K562 (cell line): ENCODE data around the gene ITPR3. TPM values are rescaled to one million over a fixed set of nuclear protein-coding genes. Genes with fewer than 3 reads are reported as not detected.

Source experiments
- BRF1 ChIP-seq: IDR thresholded peaks from 3 replicates; pipeline ENCODE4 v1.6.1; 2011; ENCODE audit warnings: borderline replicate concordance, mild to moderate bottlenecking; ENCODE audit not compliant: insufficient read length; ENCODE audit errors: extremely low read depth
- CHD4 ChIP-seq: fragments of 200-600 bp; sonication (generic); IDR thresholded peaks from 3 replicates; pipeline ENCODE4 v1.6.1; 2012; ENCODE audit warnings: low read depth, mild to moderate bottlenecking, mixed read lengths, low read length, inconsistent platforms; ENCODE audit not compliant: insufficient read depth, insufficient replicate concordance, poor library complexity, severe bottlenecking
- HCFC1 ChIP-seq: IDR thresholded peaks from 2 replicates; pipeline ENCODE4 v1.6.1; 2012; ENCODE audit warnings: low read depth, low read length, improper control_type of control experiment
- MAZ ChIP-seq, 2 experiments: fragments of 450-650 bp in 1 of 2; sonication (generic) in 1 of 2; formaldehyde crosslinking; IDR thresholded peaks in 1 of 2; conservative IDR thresholded peaks in 1 of 2; 2 replicates each; pipeline versions ENCODE4 v1.4.0 to v1.5.0; 2020; ENCODE audit warnings: mild to moderate bottlenecking in 1 of 2, missing genetic modification reagents in 1 of 2
- MYC ChIP-seq, 2 experiments: fragments of 250-450 bp in 1 of 2; sonication (Bioruptor Pico) in 1 of 2; IDR thresholded peaks; 2 replicates each; pipeline versions ENCODE4 v1.5.1 to v1.6.1; 2012 to 2021; ENCODE audit warnings: low read depth in 2 of 2, borderline replicate concordance in 1 of 2, improper control_type of control experiment in 1 of 2, low read length in 1 of 2, mild to moderate bottlenecking in 1 of 2, moderate library complexity in 1 of 2
- NEUROD1 ChIP-seq: fragments of 150-350 bp; IDR thresholded peaks from 2 replicates; pipeline ENCODE4 v1.6.1; 2014; ENCODE audit warnings: borderline replicate concordance, low read length, low read depth; ENCODE audit not compliant: partially characterized antibody
- NRF1 ChIP-seq, 2 experiments: fragments of 450-650 bp; IDR thresholded peaks in 1 of 2; conservative IDR thresholded peaks in 1 of 2; 2 replicates each; pipeline ENCODE4 v1.6.1; 2014; ENCODE audit warnings: mild to moderate bottlenecking in 2 of 2
- RAD21 ChIP-seq, 2 experiments: fragments of 250-450 bp in 1 of 2; fragments of 450-650 bp in 1 of 2; sonication (Bioruptor Pico) in 1 of 2; formaldehyde crosslinking in 1 of 2; IDR thresholded peaks in 1 of 2; conservative IDR thresholded peaks in 1 of 2; 2 replicates each; pipeline versions ENCODE4 v1.4.0 to v1.8.0; 2020 to 2022; ENCODE audit warnings: mild to moderate bottlenecking in 2 of 2, moderate library complexity in 1 of 2
- SRSF1 ChIP-seq: fragments of 200-400 bp; formaldehyde crosslinking; IDR thresholded peaks from 2 replicates; pipeline ENCODE4 v1.6.1; 2017; ENCODE audit warnings: mild to moderate bottlenecking, low read depth, low read length, moderate library complexity
- TAF15 ChIP-seq: fragments of 200-400 bp; formaldehyde crosslinking; IDR thresholded peaks from 2 replicates; pipeline ENCODE4 v1.6.1; 2017; ENCODE audit warnings: mild to moderate bottlenecking, low read depth, low read length, moderate library complexity
- TBP ChIP-seq: optimal IDR thresholded peaks from 2 replicates; pipeline ENCODE3; 2011; ENCODE audit warnings: low read depth, low read length, improper control_type of control experiment
- TGIF2 ChIP-seq: sonication (generic); formaldehyde crosslinking; IDR thresholded peaks from 2 replicates; pipeline ENCODE4 v1.8.1; 2022; ENCODE audit warnings: mild to moderate bottlenecking, missing genetic modification reagents, moderate library complexity
- ZBTB17 ChIP-seq: fragments of 450-650 bp; formaldehyde crosslinking; IDR thresholded peaks from 2 replicates; pipeline ENCODE4 v1.4.0; 2020; ENCODE audit warnings: mild to moderate bottlenecking
- ZNF282 ChIP-seq: sonication (generic); formaldehyde crosslinking; IDR thresholded peaks from 2 replicates; pipeline ENCODE4 v1.8.1; 2023; ENCODE audit warnings: missing genetic modification reagents
- polyA plus RNA-seq, 8 experiments: library from polyadenylated mRNA; depleted of rRNA in 4 of 8; stranded (reverse) in 5 of 8; unstranded in 3 of 8; fragments of >200 nt; fragmentation: Nextera tagmentation in 2 of 8; fragmentation: Illumina TruSeq in 1 of 8; extraction: Ambion mirVana in 2 of 8; extraction: Trizol in 1 of 8; gene quantifications; 2 replicates each; pipeline versions ENCODE4 v1.2.1 to v1.2.3, GENCODE V29; 2011 to 2014; ENCODE audit warnings: inconsistent platforms in 1 of 8, missing spikeins in 1 of 8
- total RNA-seq, 7 experiments: library from RNA; depleted of rRNA in 6 of 7; stranded (reverse); fragments of >200 nt in 6 of 7; fragmentation: Illumina TruSeq in 2 of 7; extraction: Trizol in 2 of 7; gene quantifications; 2 replicates each; pipeline versions ENCODE4 v1.2.1 to v1.2.3, GENCODE V29; 2011 to 2021; ENCODE audit warnings: low replicate concordance in 1 of 7
- TF ChIP-seq, protein P1 (sequence below): sonication (generic); formaldehyde crosslinking; IDR thresholded peaks from 2 replicates; pipeline ENCODE4 v1.8.1; 2023; ENCODE audit warnings: mild to moderate bottlenecking, missing genetic modification reagents
- TF ChIP-seq, protein P2 (sequence below): fragments of 250-450 bp; sonication (Bioruptor Pico); IDR thresholded peaks from 2 replicates; pipeline ENCODE4 v1.5.0; 2020; ENCODE audit warnings: mild to moderate bottlenecking
- TF ChIP-seq, protein P3 (sequence below): fragments of 250-450 bp; sonication (Bioruptor Pico); IDR thresholded peaks from 2 replicates; pipeline ENCODE4 v1.5.0; 2021; ENCODE audit warnings: mild to moderate bottlenecking, moderate library complexity
- TF ChIP-seq, protein P4 (sequence below): fragments of 450-650 bp; formaldehyde crosslinking; conservative IDR thresholded peaks from 2 replicates; pipeline ENCODE4 v1.4.0; 2022; ENCODE audit warnings: mild to moderate bottlenecking, missing genetic modification characterization

The ITPR3 gene
- total and polyA plus RNA-seq, 9 of the 15 experiments (the other 6 are each of a cell fraction or from before 2014, with no cell fraction given), result 0.39 to 35.7 (median 13.2) TPM

DNA sequence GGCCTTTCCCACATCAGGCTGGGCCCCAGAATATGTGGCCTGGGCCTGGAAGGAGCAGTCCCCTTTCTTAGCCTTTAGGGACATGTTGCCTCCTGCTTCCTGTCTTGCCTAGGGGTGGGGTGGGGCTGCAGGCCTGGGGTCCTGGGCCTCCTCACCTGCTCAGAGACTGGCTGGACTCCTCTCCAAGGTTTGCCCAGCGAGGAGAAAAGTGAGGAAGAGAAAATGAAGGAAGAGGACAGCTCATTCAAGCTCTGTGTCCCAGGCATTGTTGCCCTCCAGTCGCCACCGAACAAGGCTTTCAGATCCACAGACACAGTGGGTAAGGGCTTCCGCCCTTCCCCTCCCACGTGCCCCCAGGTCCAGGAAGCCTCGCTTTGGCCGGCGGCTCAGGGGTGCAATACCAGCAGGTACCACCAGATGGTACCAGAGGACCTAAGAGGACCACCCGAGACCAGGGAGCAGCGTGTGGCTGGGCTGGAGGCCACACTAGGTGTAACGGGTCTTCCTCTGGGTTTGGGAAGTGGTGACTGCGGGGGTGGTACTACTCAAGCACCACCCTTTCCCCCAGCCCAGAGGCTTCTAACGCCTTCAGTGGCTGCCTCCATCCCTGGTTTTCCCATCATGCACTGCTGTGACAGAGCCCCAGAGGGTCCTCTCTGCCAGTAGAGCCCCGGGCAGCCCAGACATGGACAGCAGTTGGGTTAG lies 35.6 kb upstream of the ITPR3 start (continued):
- TF ChIP-seq MAZ (CRISPR knock-in tag; conservative IDR thresholded peaks at IDR 0.05 in 1 of 2, IDR thresholded peaks at IDR 0.05 in 1 of 2) (peak; percentile 49 to 61), RAD21 (CRISPR knock-in tag; conservative IDR thresholded peaks at IDR 0.05 in 1 of 2, IDR thresholded peaks at IDR 0.05 in 1 of 2) (peak; percentile 86 to 95), TGIF2 (CRISPR knock-in tag) (no peak), CHD4 (no peak), MYC (IDR thresholded peaks at IDR 0.05; ENCODE audit: low read depth, low read length) (peak; percentile 80), MYC (CRISPR knock-in tag; IDR thresholded peaks at IDR 0.05; ENCODE audit: borderline replicate concordance, low read depth) (0 out of 2 replicates have a peak, but pooled peaks have one; percentile 42), HCFC1 (peak; percentile 22; the same call in 1 of the 2 replicates), NEUROD1 (peak; percentile 29), NRF1 (conservative IDR thresholded peaks at IDR 0.05 in 1 of 2, IDR thresholded peaks at IDR 0.05 in 1 of 2) (no peak), TBP (no peak), SRSF1 (no peak), BRF1 (no peak), ZBTB17 (CRISPR knock-in tag) (peak; percentile 33; the same call in 1 of the 2 replicates), TAF15 (no peak), ZNF282 (CRISPR knock-in tag) (no peak)
- TF ChIP-seq, protein P1, sequence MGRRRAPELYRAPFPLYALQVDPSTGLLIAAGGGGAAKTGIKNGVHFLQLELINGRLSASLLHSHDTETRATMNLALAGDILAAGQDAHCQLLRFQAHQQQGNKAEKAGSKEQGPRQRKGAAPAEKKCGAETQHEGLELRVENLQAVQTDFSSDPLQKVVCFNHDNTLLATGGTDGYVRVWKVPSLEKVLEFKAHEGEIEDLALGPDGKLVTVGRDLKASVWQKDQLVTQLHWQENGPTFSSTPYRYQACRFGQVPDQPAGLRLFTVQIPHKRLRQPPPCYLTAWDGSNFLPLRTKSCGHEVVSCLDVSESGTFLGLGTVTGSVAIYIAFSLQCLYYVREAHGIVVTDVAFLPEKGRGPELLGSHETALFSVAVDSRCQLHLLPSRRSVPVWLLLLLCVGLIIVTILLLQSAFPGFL (CRISPR knock-in tag), result no peak
- TF ChIP-seq, protein P2, sequence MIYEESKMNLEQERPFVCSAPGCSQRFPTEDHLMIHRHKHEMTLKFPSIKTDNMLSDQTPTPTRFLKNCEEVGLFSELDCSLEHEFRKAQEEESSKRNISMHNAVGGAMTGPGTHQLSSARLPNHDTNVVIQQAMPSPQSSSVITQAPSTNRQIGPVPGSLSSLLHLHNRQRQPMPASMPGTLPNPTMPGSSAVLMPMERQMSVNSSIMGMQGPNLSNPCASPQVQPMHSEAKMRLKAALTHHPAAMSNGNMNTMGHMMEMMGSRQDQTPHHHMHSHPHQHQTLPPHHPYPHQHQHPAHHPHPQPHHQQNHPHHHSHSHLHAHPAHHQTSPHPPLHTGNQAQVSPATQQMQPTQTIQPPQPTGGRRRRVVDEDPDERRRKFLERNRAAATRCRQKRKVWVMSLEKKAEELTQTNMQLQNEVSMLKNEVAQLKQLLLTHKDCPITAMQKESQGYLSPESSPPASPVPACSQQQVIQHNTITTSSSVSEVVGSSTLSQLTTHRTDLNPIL (CRISPR knock-in tag), result no peak
- TF ChIP-seq, protein P3, sequence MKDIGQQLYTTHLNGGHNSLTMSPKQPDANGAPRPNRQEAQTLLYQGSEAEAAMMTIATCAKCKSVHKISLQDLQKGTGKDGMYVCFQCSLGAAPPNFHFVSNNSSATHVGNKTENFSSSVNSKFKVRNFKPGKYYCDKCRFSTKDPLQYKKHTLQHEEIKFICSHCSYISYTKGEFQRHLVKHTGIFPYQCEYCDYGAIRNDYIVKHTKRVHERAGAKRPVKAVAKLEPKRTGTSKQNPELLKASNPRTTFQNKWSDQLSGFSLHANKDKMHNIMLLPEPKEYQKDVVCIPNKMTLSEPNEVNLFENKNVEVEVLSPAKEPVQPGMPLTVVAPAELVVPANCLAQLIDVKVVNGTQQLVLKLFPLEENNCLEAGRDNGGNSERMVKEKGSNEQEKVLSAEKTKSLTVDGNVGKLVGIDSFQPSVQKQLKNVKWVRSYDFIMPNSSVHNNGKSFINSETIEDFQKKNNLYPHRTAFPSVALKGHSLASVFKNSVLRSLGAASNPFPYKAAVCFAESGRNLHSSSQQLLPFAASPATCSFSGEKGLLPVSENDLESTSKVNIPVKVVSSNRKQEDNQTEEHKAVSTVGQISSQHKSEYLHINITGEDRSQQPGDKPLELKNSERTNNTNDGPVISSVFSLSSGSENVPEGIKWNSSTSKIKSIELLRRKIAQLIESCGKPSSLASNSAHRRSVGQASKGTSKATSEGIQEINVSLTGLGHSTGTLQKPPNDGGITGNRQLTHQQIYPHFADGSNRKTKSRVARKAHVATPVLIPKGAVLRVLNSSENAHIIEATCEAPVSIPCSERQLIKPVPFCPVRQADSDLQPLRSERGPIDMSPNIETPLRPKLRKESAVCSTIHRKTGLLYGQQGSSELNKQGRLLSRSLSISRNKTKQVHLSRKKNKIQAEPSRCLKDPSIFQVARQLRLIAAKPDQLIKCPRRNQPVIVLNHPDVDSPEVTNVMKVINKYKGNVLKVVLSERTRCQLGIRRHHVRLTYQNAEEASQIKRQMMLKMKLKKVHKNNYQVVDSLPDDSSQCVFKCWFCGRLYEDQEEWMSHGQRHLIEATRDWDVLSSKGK (CRISPR knock-in tag), result no peak
- TF ChIP-seq, protein P4, sequence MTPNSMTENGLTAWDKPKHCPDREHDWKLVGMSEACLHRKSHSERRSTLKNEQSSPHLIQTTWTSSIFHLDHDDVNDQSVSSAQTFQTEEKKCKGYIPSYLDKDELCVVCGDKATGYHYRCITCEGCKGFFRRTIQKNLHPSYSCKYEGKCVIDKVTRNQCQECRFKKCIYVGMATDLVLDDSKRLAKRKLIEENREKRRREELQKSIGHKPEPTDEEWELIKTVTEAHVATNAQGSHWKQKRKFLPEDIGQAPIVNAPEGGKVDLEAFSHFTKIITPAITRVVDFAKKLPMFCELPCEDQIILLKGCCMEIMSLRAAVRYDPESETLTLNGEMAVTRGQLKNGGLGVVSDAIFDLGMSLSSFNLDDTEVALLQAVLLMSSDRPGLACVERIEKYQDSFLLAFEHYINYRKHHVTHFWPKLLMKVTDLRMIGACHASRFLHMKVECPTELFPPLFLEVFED (CRISPR knock-in tag), result no peak
